NCI-H1417 treated with DMSO at 0.1 percent for 48 hours (cell line): ENCODE results near the gene RAB40C.

Experiments used
- DNase-seq: peaks from one replicate; lab custom pipeline; 2025; lab: John Stamatoyannopoulos, UW

The RAB40C gene

GRCh38 chr16:589658-590187, at the start of gene RAB40C:
RAB40C (plus strand) TSS chr16:590066; CDS start chr16:590292, 226 bp downstream.
- DNase-seq: peak; percentile 72

- DNase-seq: no peak
Measured at GRCh38 chr16:540645-541340, 49.1 kb upstream of the RAB40C start.

- DNase-seq: no peak
Measured at GRCh38 chr16:543301-544164, 46.3 kb upstream of the RAB40C start.

GRCh38 chr16:544517-544916, 45.3 kb upstream of the RAB40C start:
- DNase-seq: no peak

GRCh38 chr16:546909-547770, 42.7 kb upstream of the RAB40C start:
- DNase-seq: no peak

GRCh38 chr16:548586-548985, 41.3 kb upstream of the RAB40C start:
- no peak for DNase-seq

- no peak for DNase-seq
Measured at GRCh38 chr16:549544-550263, 40.2 kb upstream of the RAB40C start.

- no peak for DNase-seq
Measured at GRCh38 chr16:551210-551609, 38.7 kb upstream of the RAB40C start.

- no peak for DNase-seq
Measured at GRCh38 chr16:552171-552570, 37.7 kb upstream of the RAB40C start.

GRCh38 chr16:553601-554296, 36.1 kb upstream of the RAB40C start:
- DNase-seq: no peak

GRCh38 chr16:554297-554621, 35.6 kb upstream of the RAB40C start:
- DNase-seq: no peak

GRCh38 chr16:554640-555365, 35.1 kb upstream of the RAB40C start:
- DNase-seq: no peak

GRCh38 chr16:555528-556473, 34.1 kb upstream of the RAB40C start:
- DNase-seq: no peak

- DNase-seq: no peak
Measured at GRCh38 chr16:556474-557173, 33.2 kb upstream of the RAB40C start.

GRCh38 chr16:557463-558297, 32.2 kb upstream of the RAB40C start:
- no peak for DNase-seq

- DNase-seq: no peak
Measured at GRCh38 chr16:558298-559020, 31.4 kb upstream of the RAB40C start.

- DNase-seq: no peak
Measured at GRCh38 chr16:559021-559380, 30.9 kb upstream of the RAB40C start.
